Muscle of arm (tissue), 14 donors: ENCODE data around the gene DVL2. TPM values are rescaled to one million over a fixed set of nuclear protein-coding genes. Genes with fewer than 3 reads are reported as not detected.

Source experiments
- DNase-seq: peaks from one replicate; pipeline ENCODE4 v3.0.0-alpha.2; 2013
- long read RNA-seq, 11 donors: transcript quantifications; one replicate each; lab custom pipeline, GENCODE V29; 2026
- polyA plus RNA-seq, 12 donors: library from polyadenylated mRNA; unstranded; fragments of 120-200 nt; gene quantifications; one replicate each; pipeline ENCODE4 v1.2.1, GENCODE V29; 2013; ENCODE audit not compliant: insufficient read length in 12 of 12

The DVL2 gene
- 10 to 100 TPM in 11 of 12 donors, not detected in 1; 26.7 to 49.0 (median 33.7) TPM for polyA plus RNA-seq
- long read RNA-seq, donor 1, transcript DVL2-201 (15 exons, 3,018 nt): major isoform, 5 of 7 reads
- long read RNA-seq, donor 1, partial matches to known transcripts: 0 of 7 reads
- long read RNA-seq, donor 1, other reads (novel, unspliced or antisense): 0 of 7 reads
- long read RNA-seq, donor 2, partial matches to known transcripts: 0 of 3 reads
- long read RNA-seq, donor 2, other reads (novel, unspliced or antisense): 0 of 3 reads
- long read RNA-seq, donor 3, partial matches to known transcripts: 0 of 3 reads
- long read RNA-seq, donor 3, other reads (novel, unspliced or antisense): 0 of 3 reads
- long read RNA-seq, donor 4, partial matches to known transcripts: 0 of 2 reads
- long read RNA-seq, donor 4, other reads (novel, unspliced or antisense): 0 of 2 reads
- long read RNA-seq, donor 5, transcript DVL2-201 (15 exons, 3,018 nt): major isoform, 11 of 17 reads
- long read RNA-seq, donor 5, partial matches to known transcripts: 6 of 17 reads
- long read RNA-seq, donor 5, other reads (novel, unspliced or antisense): 0 of 17 reads
- long read RNA-seq, donor 6, partial matches to known transcripts: 0 of 3 reads
- long read RNA-seq, donor 6, other reads (novel, unspliced or antisense): 0 of 3 reads
- long read RNA-seq, donor 7, partial matches to known transcripts: 0 of 2 reads
- long read RNA-seq, donor 7, other reads (novel, unspliced or antisense): 0 of 2 reads
- long read RNA-seq, donor 8, transcript DVL2-201 (15 exons, 3,018 nt): major isoform, 7 of 8 reads
- long read RNA-seq, donor 8, partial matches to known transcripts: 0 of 8 reads
- long read RNA-seq, donor 8, other reads (novel, unspliced or antisense): 0 of 8 reads
- long read RNA-seq, donor 9, partial matches to known transcripts: 6 of 6 reads
- long read RNA-seq, donor 9, other reads (novel, unspliced or antisense): 0 of 6 reads
- long read RNA-seq, donor 10, transcript DVL2-201 (15 exons, 3,018 nt): major isoform, 7 of 7 reads
- long read RNA-seq, donor 10, partial matches to known transcripts: 0 of 7 reads
- long read RNA-seq, donor 10, other reads (novel, unspliced or antisense): 0 of 7 reads
- long read RNA-seq, donor 11, partial matches to known transcripts: 0 of 2 reads
- long read RNA-seq, donor 11, other reads (novel, unspliced or antisense): 0 of 2 reads

GRCh38 chr17:7234083-7234951 lies at the start of gene DVL2:
TSS of gene DVL2 (minus strand) at chr17:7234517. CDS start at chr17:7234262, 255 bp downstream.
- peak; percentile 96 for DNase-seq

DNA sequence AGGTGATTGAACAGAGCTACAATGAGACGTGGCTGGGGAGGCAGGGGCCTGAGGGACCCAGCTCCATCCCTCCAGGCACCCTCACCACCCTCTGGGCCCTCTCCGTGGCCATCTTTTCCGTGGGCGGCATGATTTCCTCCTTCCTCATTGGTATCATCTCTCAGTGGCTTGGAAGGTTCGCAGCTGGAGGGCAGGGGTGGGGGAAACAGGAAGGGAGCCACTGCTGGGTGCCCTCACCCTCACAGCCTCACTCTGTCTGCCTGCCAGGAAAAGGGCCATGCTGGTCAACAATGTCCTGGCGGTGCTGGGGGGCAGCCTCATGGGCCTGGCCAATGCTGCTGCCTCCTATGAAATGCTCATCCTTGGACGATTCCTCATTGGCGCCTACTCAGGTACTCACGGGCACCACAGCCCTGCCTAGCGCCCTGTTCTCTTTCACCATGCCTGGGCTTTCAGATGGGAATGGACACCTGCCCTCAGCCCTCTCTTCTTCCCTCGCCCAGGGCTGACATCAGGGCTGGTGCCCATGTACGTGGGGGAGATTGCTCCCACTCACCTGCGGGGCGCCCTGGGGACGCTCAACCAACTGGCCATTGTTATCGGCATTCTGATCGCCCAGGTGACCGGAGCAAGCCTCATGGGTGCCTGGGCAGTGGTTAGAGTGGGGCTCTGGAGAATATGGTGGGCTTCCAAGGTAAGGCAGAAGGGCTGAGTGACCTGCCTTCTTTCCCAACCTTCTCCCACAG lies 49.3 kb upstream of the DVL2 start:
- no peak for DNase-seq

GRCh38 chr17:7282752-7283321 lies 48.5 kb upstream of the DVL2 start:
- no peak for DNase-seq

- DNase-seq: no peak
Measured at GRCh38 chr17:7281953-7282751, 47.8 kb upstream of the DVL2 start.

- DNase-seq: peak; percentile 84
Measured at GRCh38 chr17:7281074-7281952, 47.0 kb upstream of the DVL2 start, which contains the start of gene SLC2A4. TSS of gene SLC2A4 (plus strand) at chr17:7281718. CDS start at chr17:7281935, 217 bp downstream.

- DNase-seq: peak; percentile 88
Measured at GRCh38 chr17:7280519-7281073, 46.3 kb upstream of the DVL2 start.

DNA sequence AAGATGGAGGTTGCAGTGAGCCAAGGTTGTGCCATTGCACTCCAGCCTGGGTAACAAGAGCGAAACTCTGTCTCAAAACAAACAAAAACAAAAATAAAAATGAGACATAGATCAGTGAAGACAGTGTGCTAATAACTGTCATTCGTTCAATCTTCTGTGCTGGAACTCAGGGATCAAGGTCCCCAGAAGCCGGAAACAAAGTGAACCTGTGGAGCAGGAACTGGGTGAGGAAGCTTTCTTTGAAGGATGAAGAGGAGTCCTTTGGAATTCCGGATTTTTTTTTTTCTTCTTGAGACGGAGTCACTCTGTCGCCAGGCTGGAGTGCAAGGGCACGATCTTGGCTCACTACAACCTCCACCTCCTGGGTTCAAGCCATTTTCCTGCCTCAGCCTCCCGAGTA lies 45.1 kb upstream of the DVL2 start:
- no peak for DNase-seq

DNA sequence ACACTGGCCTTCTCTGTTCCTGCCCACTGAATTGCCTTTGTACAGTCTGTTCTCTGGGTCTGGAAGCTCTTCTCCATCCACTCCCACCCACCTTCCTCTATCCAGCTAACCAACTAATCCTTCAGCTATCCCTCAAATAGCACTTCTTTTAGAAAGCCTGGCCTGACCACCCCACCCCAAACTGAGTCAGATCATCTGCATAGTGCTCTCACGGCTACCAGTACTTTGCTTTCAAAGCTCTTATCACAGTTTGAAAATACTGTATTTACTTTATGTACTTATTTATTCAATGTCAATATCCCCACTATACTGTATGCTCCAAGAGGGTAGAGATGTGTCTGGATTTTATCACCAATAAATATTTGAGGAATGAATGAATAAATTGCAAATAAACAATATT lies 32.5 kb upstream of the DVL2 start:
- DNase-seq: no peak

- no peak for DNase-seq
Measured at GRCh38 chr17:7263801-7264078, 29.4 kb upstream of the DVL2 start.

DNA sequence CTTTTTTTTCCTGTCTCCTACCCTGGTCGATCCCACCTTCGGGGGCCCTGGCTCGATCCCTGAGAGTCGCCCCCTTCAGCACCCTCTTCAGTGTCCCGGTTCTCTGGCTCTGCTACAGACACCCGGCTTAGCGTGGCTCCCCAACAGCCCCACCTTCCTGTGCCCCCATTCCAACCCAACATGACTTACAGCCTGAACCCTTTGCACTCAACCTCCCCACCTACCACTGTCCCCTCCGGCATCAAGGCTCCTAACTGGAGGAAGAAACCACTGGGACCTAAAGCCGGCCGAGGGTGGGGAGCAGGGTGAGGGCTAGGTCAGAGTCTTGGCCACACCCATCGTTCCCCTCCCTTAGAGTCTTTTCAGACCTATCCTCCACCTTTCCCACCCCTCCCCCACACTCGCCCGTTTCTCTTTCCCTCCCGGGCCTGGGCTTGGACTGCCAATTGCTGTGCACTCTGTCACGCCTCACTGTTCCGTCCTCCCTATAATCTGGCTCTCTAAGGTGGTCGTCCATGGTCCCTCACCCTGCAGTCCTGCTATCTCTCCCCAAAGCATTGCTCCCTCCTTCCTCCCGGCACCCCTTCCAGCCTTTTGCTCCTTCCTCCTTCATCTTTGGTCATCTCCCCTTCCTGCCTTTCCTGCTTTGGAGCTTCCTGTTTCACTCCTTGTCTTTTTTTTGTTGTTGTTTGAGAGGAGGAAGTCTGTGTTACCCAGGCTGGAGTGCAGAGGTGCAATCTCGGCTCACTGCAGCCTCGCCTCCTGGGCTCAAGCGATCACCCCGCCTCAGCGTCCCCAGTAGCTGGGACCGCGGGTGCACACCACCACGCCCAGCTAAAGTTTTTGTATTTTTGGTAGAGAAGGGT lies 28.9 kb upstream of the DVL2 start:
- DNase-seq: no peak

GRCh38 chr17:7262192-7262934 lies 28.0 kb upstream of the DVL2 start, which contains the start of gene CLDN7:
TSS of gene CLDN7 (minus strand) at chr17:7262478. CDS start at chr17:7262043, 435 bp downstream.
- DNase-seq: no peak

DNA sequence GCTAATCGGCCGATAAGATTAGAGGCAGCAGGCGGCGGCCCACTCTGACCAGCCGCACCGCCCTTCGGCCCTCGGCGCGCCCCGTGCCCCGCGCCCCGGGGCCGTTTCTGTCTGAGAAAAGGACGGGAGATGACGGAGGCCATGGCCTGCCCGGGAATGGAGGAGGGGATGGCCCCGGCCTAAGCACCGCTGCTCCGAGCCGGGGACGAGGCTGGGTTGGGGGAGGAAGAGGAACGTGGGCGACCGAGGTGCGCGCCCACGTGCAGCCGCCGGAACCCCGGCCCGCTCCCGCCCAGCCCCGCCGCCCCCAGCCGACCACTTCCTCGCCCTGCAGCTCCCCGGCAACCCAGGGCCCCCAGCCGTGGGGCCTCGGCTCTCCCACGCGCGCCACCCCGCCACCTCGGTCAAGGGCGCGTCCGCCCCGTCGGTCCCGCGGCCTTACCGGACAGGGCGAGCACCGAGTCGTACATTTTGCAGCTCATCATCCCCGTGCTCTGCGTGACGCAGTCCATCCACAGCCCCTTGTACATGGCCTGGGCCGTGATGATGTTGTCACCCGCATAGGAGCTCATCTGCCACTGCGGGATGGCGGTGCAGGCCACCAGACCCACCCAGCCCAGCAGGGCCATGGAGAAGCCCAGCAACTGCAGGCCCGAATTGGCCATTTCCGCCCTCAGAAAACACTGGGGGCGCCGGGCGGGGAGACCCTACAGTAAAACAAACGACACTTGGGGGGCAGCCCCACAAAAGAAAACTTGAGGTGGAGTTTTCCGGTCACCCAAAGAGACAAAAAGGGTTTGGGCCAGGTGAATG lies 27.3 kb upstream of the DVL2 start:
- DNase-seq: no peak

DNA sequence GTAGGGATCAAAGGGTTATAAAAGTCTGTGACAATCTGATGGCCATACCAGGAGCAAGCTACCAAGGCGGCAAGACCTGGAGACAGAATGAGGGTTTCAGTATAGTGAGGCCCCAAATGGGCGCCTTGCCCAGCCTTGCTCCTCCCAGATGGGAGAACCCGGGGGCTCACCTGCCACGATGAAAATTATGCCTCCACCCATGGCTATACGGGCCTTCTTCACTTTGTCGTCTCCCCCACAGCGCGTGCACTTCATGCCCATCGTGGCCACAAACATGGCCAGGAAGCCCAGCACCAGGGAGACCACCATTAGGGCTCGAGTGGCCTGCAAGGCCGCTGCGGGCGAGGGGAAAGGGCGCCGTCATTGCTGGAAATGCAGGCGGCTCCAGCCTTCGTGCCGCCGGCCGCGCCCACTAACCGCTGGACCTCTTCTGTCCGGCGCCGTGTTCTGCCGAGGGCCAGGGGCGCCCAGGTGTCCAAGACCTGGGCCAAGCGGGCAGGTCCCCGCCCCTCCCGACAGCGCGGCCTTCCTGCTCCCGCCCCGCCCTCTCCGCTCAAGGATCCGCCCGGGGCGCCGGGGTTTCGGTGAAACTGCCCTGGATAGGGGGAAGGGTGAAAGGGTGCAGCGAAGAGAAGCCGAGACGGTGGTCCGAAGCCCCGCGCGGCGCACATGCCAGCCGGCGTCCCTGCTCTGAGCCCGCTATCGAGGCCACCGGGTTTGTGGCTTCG lies 26.5 kb upstream of the DVL2 start:
- no peak for DNase-seq

GRCh38 chr17:7260151-7260550 lies 25.8 kb upstream of the DVL2 start:
- no peak for DNase-seq
